PC-3 (cell line): ENCODE data around the gene CCDC30. TPM values are rescaled to one million over a fixed set of nuclear protein-coding genes. Genes with fewer than 3 reads are reported as not detected.
A peak's percentile ranks its signal among the peaks of the same experiment; 100 is the strongest.

ENCODE experiments used
- ATAC-seq: fragments of 200-7000 bp; cut with Tn5 transposase; 2 replicates; pipeline ENCODE4 v1.9.1; 2020; ENCODE audit warnings: mild to moderate bottlenecking, moderate library complexity
- BruUV-seq: library from RNA; stranded (reverse); fragments of 400-500 nt; replicated peaks from 2 replicates; lab custom pipeline; 2021; lab: Mats Ljungman, UMichigan
- CTCF ChIA-PET: fragments of 300-600 bp; sonication (Branson Sonifier 250); formaldehyde crosslinking; loops from one replicate; lab custom pipeline; 2022; ENCODE audit warnings: antibody characterized with exemption; lab: Charles Lee
- POLR2A ChIA-PET: fragments of 300-600 bp; sonication (Branson Sonifier 250); formaldehyde crosslinking; loops from one replicate; lab custom pipeline; 2022; ENCODE audit warnings: antibody characterized with exemption; ENCODE audit not compliant: unreplicated experiment; lab: Charles Lee
- DNase-seq: peaks from one replicate; pipeline ENCODE4 v3.0.0-alpha.2; 2015
- H2AFZ ChIP-seq: fragments of 300-600 bp; sonication (generic); 2 replicates; pipeline ENCODE4 v1.6.0; 2016; ENCODE audit warnings: antibody characterized with exemption, low read length
- H3F3A ChIP-seq: fragments of 300-600 bp; sonication (generic); one replicate; pipeline ENCODE4 v1.6.0; 2017; ENCODE audit warnings: antibody characterized with exemption, low read length, control low read depth, mild to moderate bottlenecking; ENCODE audit not compliant: unreplicated experiment
- H3K27ac ChIP-seq: fragments of 300-600 bp; sonication (generic); 2 replicates; pipeline ENCODE4 v1.5.1; 2016; ENCODE audit warnings: mild to moderate bottlenecking, low read length
- H3K27me3 ChIP-seq: fragments of 300-600 bp; sonication (generic); 2 replicates; pipeline ENCODE4 v1.6.1; 2016; ENCODE audit warnings: low read length, mixed read lengths
- H3K36me3 ChIP-seq: fragments of 300-600 bp; sonication (generic); 2 replicates; pipeline ENCODE4 v1.6.1; 2016; ENCODE audit warnings: low read depth, mixed run types, low read length, mixed read lengths
- H3K4me1 ChIP-seq: fragments of 300-600 bp; sonication (generic); 2 replicates; pipeline ENCODE4 v1.5.1; 2016; ENCODE audit warnings: low read length; ENCODE audit not compliant: insufficient read depth
- H3K4me2 ChIP-seq: fragments of 300-600 bp; sonication (generic); 2 replicates; pipeline ENCODE4 v1.6.0; 2016; ENCODE audit warnings: low read length
- H3K4me3 ChIP-seq: fragments of 300-600 bp; sonication (generic); 2 replicates; pipeline ENCODE4 v1.5.1; 2016; ENCODE audit warnings: mild to moderate bottlenecking, low read length, mixed read lengths
- H3K79me2 ChIP-seq: fragments of 300-600 bp; sonication (generic); 2 replicates; pipeline ENCODE4 v1.6.1; 2017; ENCODE audit warnings: low read length, mixed read lengths
- H3K9ac ChIP-seq: fragments of 300-600 bp; sonication (generic); 2 replicates; pipeline ENCODE4 v1.6.0; 2016; ENCODE audit warnings: mild to moderate bottlenecking, low read length
- H3K9me2 ChIP-seq: fragments of 300-600 bp; sonication (generic); replicated peaks from 2 replicates; pipeline ENCODE4 v1.6.1; 2016; ENCODE audit warnings: mixed run types, low read length, mixed read lengths
- H3K9me3 ChIP-seq: fragments of 300-600 bp; sonication (generic); 2 replicates; pipeline ENCODE4 v1.6.1; 2016; ENCODE audit warnings: low read length, mixed read lengths
- H4K20me1 ChIP-seq: fragments of 300-600 bp; sonication (generic); 2 replicates; pipeline ENCODE4 v1.6.1; 2016; ENCODE audit warnings: low read length, mixed read lengths
- CTCF ChIP-seq: fragments of 300-600 bp; sonication (generic); conservative IDR thresholded peaks from 2 replicates; pipeline ENCODE4 v1.5.1; 2017; ENCODE audit warnings: antibody characterized with exemption, low read depth, mild to moderate bottlenecking, low read length
- EZH2 ChIP-seq: fragments of 300-600 bp; sonication (generic); IDR thresholded peaks from one replicate; pipeline ENCODE4 v1.6.1; 2017; ENCODE audit warnings: antibody characterized with exemption, mild to moderate bottlenecking, low read length; ENCODE audit not compliant: unreplicated experiment
- EZH2phosphoT487 ChIP-seq: fragments of 300-600 bp; sonication (generic); IDR thresholded peaks from 2 replicates; pipeline ENCODE4 v1.6.1; 2018; ENCODE audit warnings: mild to moderate bottlenecking, antibody characterized with exemption, low read length, borderline replicate concordance
- intact Hi-C: fragments of 100-400 bp; cut with micrococcal nuclease; formaldehyde crosslinking; loops from 2 replicates; pipeline ENCODE4 v1.9.0; 2023
- total RNA-seq: library from RNA; depleted of rRNA; stranded (reverse); fragments of >200 nt; gene quantifications from 2 replicates; pipeline ENCODE4 v1.2.3, GENCODE V29; 2014

CCDC30 gene
- total RNA-seq, 1 experiment from 2014 or later, result 0.58 TPM

- Histone ChIP-seq H3K4me3 (peak within 1 kb of the TSS; percentile 97), H2AFZ (peak within 1 kb of the TSS; percentile 87), H3K27me3 (peaks cover 6% of the 10 kb centered on the region; the same call in 1 of the 2 replicates), H3K9me3 (no peaks in the 10 kb centered on the region), H4K20me1 (no peaks in the 10 kb centered on the region), H3K9ac (peak within 1 kb of the TSS; percentile 89), H3K4me1 (peaks cover 22% of the 10 kb centered on the region), H3K79me2 (peaks cover 45% of the 10 kb centered on the region), H3K4me2 (peak within 1 kb of the TSS; percentile 96), H3K9me2 (no peaks in the 10 kb centered on the region), H3K36me3 (peaks cover 26% of the 10 kb centered on the region), H3F3A (no peaks in the 10 kb centered on the region), H3K27ac (peak within 1 kb of the TSS; percentile 64)
- ChIA-PET CTCF (interaction anchor here (0.9 kb wide), 1 partner anchor 481 kb away, joined by 5 read pairs; no protein-coding TSS in a partner anchor), POLR2A (interaction anchor here (0.5 to 0.6 kb wide), 2 partner anchors 218 to 509 kb away, joined by 6 to 9 read pairs; no protein-coding TSS in a partner anchor)
- DNase-seq (peak; percentile 92), ATAC-seq (peak; percentile 99)
- BruUV-seq, result TSS peak; percentile 99
- TF ChIP-seq EZH2phosphoT487, result no peak
- no peak for TF ChIP-seq CTCF
- TF ChIP-seq EZH2, result no peak
- intact Hi-C loops, result loop anchor here (2.0 to 10.0 kb wide), 3 partner anchors 25 to 313 kb away; partner anchors contain the start of genes CCDC30 and YBX1
Observed at GRCh38 chr1:42657981-42658876, 195.1 kb downstream of the CCDC30 start, which contains the start of gene PPIH. PPIH (plus strand) TSS chr1:42658423; CDS start chr1:42658447, 24 bp downstream.

GRCh38 chr1:42658877-42659337, 195.8 kb downstream of the CCDC30 start:
- peak overlapping the region; percentile 97 for H3K4me3 ChIP-seq
- H3K36me3 ChIP-seq, result peaks cover 29% of the 10 kb centered on the region
- H3K79me2 ChIP-seq, result peaks cover 45% of the 10 kb centered on the region
- intact Hi-C loops, result loop anchor here (2.0 to 10.0 kb wide), 3 partner anchors 24 to 314 kb away; partner anchors contain the start of genes CCDC30 and YBX1
- DNase-seq, result no peak
- H3F3A ChIP-seq, result no peaks in the 10 kb centered on the region
- TF ChIP-seq EZH2phosphoT487, result no peak
- TF ChIP-seq CTCF, result no peak
- TF ChIP-seq EZH2, result no peak
- peak overlapping the region; percentile 89 for H3K9ac ChIP-seq
- no peaks in the 10 kb centered on the region for H4K20me1 ChIP-seq
- no peaks in the 10 kb centered on the region for H3K9me2 ChIP-seq
- no TSS peak for BruUV-seq
- CTCF ChIA-PET, result no interaction called here
- H2AFZ ChIP-seq, result peak overlapping the region; percentile 87
- H3K27me3 ChIP-seq, result no peaks in the 10 kb centered on the region
- H3K9me3 ChIP-seq, result no peaks in the 10 kb centered on the region
- POLR2A ChIA-PET, result interaction anchor here (0.6 kb wide), 1 partner anchor 510 kb away, joined by 6 read pairs; no protein-coding TSS in a partner anchor
- H3K27ac ChIP-seq, result peak overlapping the region; percentile 64
- ATAC-seq, result no peak; the same call in 1 of the 2 replicates
- peak overlapping the region; percentile 96 for H3K4me2 ChIP-seq
- H3K4me1 ChIP-seq, result peaks cover 22% of the 10 kb centered on the region
